ENCODE measurements around the gene SMIM28. TPM values are rescaled to one million over a fixed set of nuclear protein-coding genes. Genes with fewer than 3 reads are reported as not detected.

Gene SMIM28
- total and polyA plus RNA-seq, 9 of the 15 experiments (the other 6 are each of a cell fraction or from before 2014, with no cell fraction given), result not detected

DNA sequence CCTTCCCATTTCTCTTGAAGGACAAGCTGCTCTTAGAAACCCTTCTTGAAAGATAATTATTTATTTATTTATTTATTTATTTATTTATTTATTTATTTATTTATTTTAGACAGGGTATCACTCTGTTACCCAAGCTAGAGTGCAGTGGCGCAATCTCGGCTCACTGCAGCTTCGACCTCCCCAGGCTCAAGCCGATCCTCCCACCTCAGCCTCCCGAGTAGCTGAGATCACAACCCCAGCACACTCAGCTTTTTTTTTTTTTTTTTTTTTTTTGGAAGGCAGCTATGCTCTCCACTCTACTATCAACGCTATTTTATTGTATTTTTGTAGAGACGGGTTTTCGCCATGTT, 25.1 kb downstream of the SMIM28 start:
- H4K20me1 ChIP-seq (replicated peaks; ENCODE audit: control insufficient read depth, insufficient read depth, low read length), result no peaks in the 10 kb centered on the region
- peak overlapping the region in 1 of 2 experiments; percentile 96; a peak in 1 of 4 replicates for H3K9ac ChIP-seq (ENCODE audit: insufficient read depth in 1 of 2, low read depth in 2 of 2, low read length in 2 of 2)
- in situ Hi-C loops (cut with MboI) (no loop called here), intact Hi-C loops (cut with micrococcal nuclease) (loop anchor here (5.0 kb wide), 2 partner anchors 116 to 401 kb away; no protein-coding TSS in a partner anchor)
- peak; percentile 79; the same call in 1 of the 2 replicates for TF ChIP-seq ZC3H11A (IDR thresholded peaks at IDR 0.05; ENCODE audit: low read depth, low read length)
- no peak for TF ChIP-seq ESRRA (IDR thresholded peaks at IDR 0.05; ENCODE audit: borderline replicate concordance, low read depth)
- no peaks in the 10 kb centered on the region for H3K27me3 ChIP-seq (ENCODE audit: control insufficient read depth in 2 of 2, insufficient read depth in 2 of 2, low read length in 2 of 2)
- no peak overlapping the region for H3K4me3 ChIP-seq
- H3K9me3 ChIP-seq (replicated peaks; ENCODE audit: control insufficient read depth, insufficient read depth, low read depth, low read length), result no peaks in the 10 kb centered on the region
- H3K9me1 ChIP-seq (ENCODE audit: control insufficient read depth, insufficient read depth, low read length), result no peaks in the 10 kb centered on the region
- FAIRE-seq, result no peak
- ChIA-PET CTCF (ENCODE audit: low intra/inter-chr PET ratio) (no interaction called here), POLR2A (interaction anchor here (0.8 to 1.4 kb wide), 2 partner anchors 17 to 101 kb away, joined by 3 to 8 read pairs; no protein-coding TSS in a partner anchor)
- DNase-seq (ENCODE audit: extremely low read depth in 1 of 4, low spot score in 3 of 4), result no peak
- no peak overlapping the region for H3K27ac ChIP-seq (ENCODE audit: extremely low read depth, low read depth, low read length)
- H3K4me2 ChIP-seq (ENCODE audit: insufficient read depth, low read length), result peak overlapping the region; percentile 92
- no TSS peak for BruUV-seq (replicated peaks)
- peak overlapping the region; percentile 99 for H2AFZ ChIP-seq (ENCODE audit: low read depth, low read length)
- WGBS (ENCODE audit: insufficient coverage, low coverage, missing lambda C conversion rate), result 96% methylated on average over 7 of the region's 8 CpGs
- ATAC-seq, result no peak
- H3K4me1 ChIP-seq (replicated peaks in 1 of 2; ENCODE audit: control insufficient read depth in 2 of 2, insufficient read depth in 2 of 2, low read length in 2 of 2), result peaks cover 10 to 23% of the 10 kb centered on the region in 2 experiments
- peaks cover 11% of the 10 kb centered on the region; the same call in 2 of the 3 replicates for H3K79me2 ChIP-seq (ENCODE audit: control insufficient read depth, insufficient read depth, low read length)
- H3K36me3 ChIP-seq (ENCODE audit: control insufficient read depth, insufficient read depth, low read length), result peaks cover 22% of the 10 kb centered on the region

DNA sequence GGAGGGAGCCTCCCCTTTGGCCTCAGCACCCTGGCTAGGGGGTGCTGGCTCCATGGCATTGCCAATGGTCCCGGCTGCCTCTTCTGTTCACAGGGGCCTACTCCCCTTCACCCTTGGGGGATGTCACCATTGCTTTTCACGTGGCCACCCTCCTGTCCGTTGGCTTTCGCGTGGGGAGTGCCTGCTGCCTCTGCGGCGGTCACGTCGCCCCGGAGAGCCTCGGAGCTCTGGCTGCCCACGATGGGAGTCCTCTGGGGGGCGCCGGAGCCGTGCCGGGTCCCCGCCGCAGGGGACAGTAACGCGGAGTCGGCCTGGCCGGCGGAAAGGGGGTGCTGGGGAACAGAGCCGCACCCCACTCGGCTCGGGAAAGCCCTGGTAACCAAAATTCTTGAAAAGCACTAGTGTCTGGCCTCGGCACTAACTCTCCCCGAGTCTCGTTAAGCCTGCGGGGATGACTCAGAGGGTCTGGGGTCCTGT, 25.7 kb downstream of the SMIM28 start:
- ChIA-PET CTCF (ENCODE audit: low intra/inter-chr PET ratio) (no interaction called here), POLR2A (interaction anchor here (0.6 to 1.4 kb wide), 5 partner anchors 12 to 905 kb away, joined by 3 to 8 read pairs (median 4); no protein-coding TSS in a partner anchor)
- Histone ChIP-seq H3K27ac (ENCODE audit: extremely low read depth, low read depth, low read length) (peak overlapping the region; percentile 87), H2AFZ (ENCODE audit: low read depth, low read length) (peak overlapping the region; percentile 99), H3K4me1 (replicated peaks in 1 of 2; ENCODE audit: control insufficient read depth in 2 of 2, insufficient read depth in 2 of 2, low read length in 2 of 2) (peaks cover 10 to 23% of the 10 kb centered on the region in 2 experiments), H3K9me1 (ENCODE audit: control insufficient read depth, insufficient read depth, low read length) (no peaks in the 10 kb centered on the region), H3K4me2 (ENCODE audit: insufficient read depth, low read length) (peak overlapping the region; percentile 92), H3K27me3 (ENCODE audit: control insufficient read depth in 2 of 2, insufficient read depth in 2 of 2, low read length in 2 of 2) (no peaks in the 10 kb centered on the region), H3K9ac (ENCODE audit: insufficient read depth in 1 of 2, low read depth in 2 of 2, low read length in 2 of 2) (peak overlapping the region; percentile 91 to 96), H3K79me2 (ENCODE audit: control insufficient read depth, insufficient read depth, low read length) (peaks cover 11% of the 10 kb centered on the region; the same call in 2 of the 3 replicates), H3K4me3 (peak overlapping the region; percentile 58), H4K20me1 (replicated peaks; ENCODE audit: control insufficient read depth, insufficient read depth, low read length) (no peaks in the 10 kb centered on the region), H3K9me3 (replicated peaks; ENCODE audit: control insufficient read depth, insufficient read depth, low read depth, low read length) (no peaks in the 10 kb centered on the region), H3K36me3 (ENCODE audit: control insufficient read depth, insufficient read depth, low read length) (peaks cover 27% of the 10 kb centered on the region)
- in situ Hi-C loops (cut with MboI), result no loop called here
- DNase-seq (ENCODE audit: extremely low read depth in 1 of 4, low spot score in 3 of 4), result peak; percentile 61 to 79 (median 74)
- 2% methylated on average over 24 of the region's 30 CpGs for WGBS (ENCODE audit: insufficient coverage, low coverage, missing lambda C conversion rate)
- intact Hi-C loops (cut with micrococcal nuclease), result loop anchor here (5.0 kb wide), 2 partner anchors 116 to 401 kb away; no protein-coding TSS in a partner anchor
- TSS peak; percentile 82 for BruUV-seq (replicated peaks)
- no peak for FAIRE-seq
- peak; percentile 53 for ATAC-seq
- TF ChIP-seq, protein P1, sequence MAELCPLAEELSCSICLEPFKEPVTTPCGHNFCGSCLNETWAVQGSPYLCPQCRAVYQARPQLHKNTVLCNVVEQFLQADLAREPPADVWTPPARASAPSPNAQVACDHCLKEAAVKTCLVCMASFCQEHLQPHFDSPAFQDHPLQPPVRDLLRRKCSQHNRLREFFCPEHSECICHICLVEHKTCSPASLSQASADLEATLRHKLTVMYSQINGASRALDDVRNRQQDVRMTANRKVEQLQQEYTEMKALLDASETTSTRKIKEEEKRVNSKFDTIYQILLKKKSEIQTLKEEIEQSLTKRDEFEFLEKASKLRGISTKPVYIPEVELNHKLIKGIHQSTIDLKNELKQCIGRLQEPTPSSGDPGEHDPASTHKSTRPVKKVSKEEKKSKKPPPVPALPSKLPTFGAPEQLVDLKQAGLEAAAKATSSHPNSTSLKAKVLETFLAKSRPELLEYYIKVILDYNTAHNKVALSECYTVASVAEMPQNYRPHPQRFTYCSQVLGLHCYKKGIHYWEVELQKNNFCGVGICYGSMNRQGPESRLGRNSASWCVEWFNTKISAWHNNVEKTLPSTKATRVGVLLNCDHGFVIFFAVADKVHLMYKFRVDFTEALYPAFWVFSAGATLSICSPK (IDR thresholded peaks at IDR 0.05; ENCODE audit: borderline replicate concordance), result no peak
- TF ChIP-seq, protein P2, sequence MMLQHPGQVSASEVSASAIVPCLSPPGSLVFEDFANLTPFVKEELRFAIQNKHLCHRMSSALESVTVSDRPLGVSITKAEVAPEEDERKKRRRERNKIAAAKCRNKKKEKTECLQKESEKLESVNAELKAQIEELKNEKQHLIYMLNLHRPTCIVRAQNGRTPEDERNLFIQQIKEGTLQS (IDR thresholded peaks at IDR 0.05), result peak; percentile 52; the same call in 1 of the 2 replicates
- TF ChIP-seq, protein P2 (CRISPR knock-in tag; conservative IDR thresholded peaks at IDR 0.05), result no peak
- TF ChIP-seq, protein P3, sequence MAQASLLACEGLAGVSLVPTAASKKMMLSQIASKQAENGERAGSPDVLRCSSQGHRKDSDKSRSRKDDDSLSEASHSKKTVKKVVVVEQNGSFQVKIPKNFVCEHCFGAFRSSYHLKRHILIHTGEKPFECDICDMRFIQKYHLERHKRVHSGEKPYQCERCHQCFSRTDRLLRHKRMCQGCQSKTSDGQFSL (CRISPR knock-in tag; IDR thresholded peaks at IDR 0.05), result peak; percentile 84
- TF ChIP-seq, protein P3 (tag; IDR thresholded peaks at IDR 0.05), result no peak
- 0 out of 2 replicates have a peak, but pooled peaks have one; percentile 23 for TF ChIP-seq E2F3 (CRISPR knock-in tag; IDR thresholded peaks at IDR 0.05)
- TF ChIP-seq KLF13 (tag; IDR thresholded peaks at IDR 0.05; ENCODE audit: borderline replicate concordance, low read depth), result peak; percentile 26; the same call in 1 of the 2 replicates
- no peak for TF ChIP-seq KDM1A (IDR thresholded peaks at IDR 0.05)
- 0 out of 2 replicates have a peak, but pooled peaks have one; percentile 16 for TF ChIP-seq BCL6 (CRISPR knock-in tag; IDR thresholded peaks at IDR 0.05)
- no peak for TF ChIP-seq CBX1 (IDR thresholded peaks at IDR 0.05; ENCODE audit: low read depth)
